Brain pericyte (primary cell): ENCODE data around the gene RFTN1.

ENCODE experiments used
- DNase-seq: peaks from one replicate; pipeline ENCODE4 v3.0.0-alpha.2; 2012; ENCODE audit warnings: low read depth, low spot score

RFTN1 gene

GRCh38 chr3:16377847-16378302 is 135.6 kb downstream of the RFTN1 start:
- no peak for DNase-seq

GRCh38 chr3:16377196-16377595 is 136.3 kb downstream of the RFTN1 start:
- no peak for DNase-seq

- no peak for DNase-seq
Observed at GRCh38 chr3:16375891-16376290, 137.6 kb downstream of the RFTN1 start.

- DNase-seq, result no peak
Observed at GRCh38 chr3:16374935-16375245, 138.6 kb downstream of the RFTN1 start.

- DNase-seq, result no peak
Observed at GRCh38 chr3:16374047-16374934, 139.2 kb downstream of the RFTN1 start.

GRCh38 chr3:16373341-16373946 is 140.1 kb downstream of the RFTN1 start:
- no peak for DNase-seq

- DNase-seq, result no peak
Observed at GRCh38 chr3:16372362-16373292, 140.9 kb downstream of the RFTN1 start.

GRCh38 chr3:16370872-16371740 is 142.4 kb downstream of the RFTN1 start:
- no peak for DNase-seq

GRCh38 chr3:16370503-16370871 is 143.0 kb downstream of the RFTN1 start:
- no peak for DNase-seq

GRCh38 chr3:16369885-16370284 is 143.6 kb downstream of the RFTN1 start:
- DNase-seq, result no peak

GRCh38 chr3:16369276-16369675 is 144.2 kb downstream of the RFTN1 start:
- no peak for DNase-seq

GRCh38 chr3:16366581-16366980 is 146.9 kb downstream of the RFTN1 start:
- DNase-seq, result no peak

- no peak for DNase-seq
Observed at GRCh38 chr3:16365491-16366128, 147.9 kb downstream of the RFTN1 start.

GRCh38 chr3:16364963-16365362 is 148.5 kb downstream of the RFTN1 start:
- no peak for DNase-seq

GRCh38 chr3:16364323-16364722 is 149.2 kb downstream of the RFTN1 start:
- DNase-seq, result no peak

- DNase-seq, result no peak
Observed at GRCh38 chr3:16363636-16364035, 149.9 kb downstream of the RFTN1 start.

GRCh38 chr3:16362770-16363169 is 150.7 kb downstream of the RFTN1 start:
- DNase-seq, result no peak

- no peak for DNase-seq
Observed at GRCh38 chr3:16361087-16361486, 152.4 kb downstream of the RFTN1 start.

- no peak for DNase-seq
Observed at GRCh38 chr3:16359331-16359730, 154.2 kb downstream of the RFTN1 start.

- DNase-seq, result no peak
Observed at GRCh38 chr3:16358336-16358735, 155.2 kb downstream of the RFTN1 start.
